SK-N-SH (cell line): ENCODE results near the gene ATP6V0C.

Experiments used
- MAX ChIP-seq: IDR thresholded peaks from 2 replicates; pipeline ENCODE4 v1.4.0; 2012; ENCODE audit warnings: low read depth
- MXI1 ChIP-seq: IDR thresholded peaks from 2 replicates; pipeline ENCODE4 v1.6.1; 2012; ENCODE audit warnings: mild to moderate bottlenecking, low read depth, low read length, improper control_type of control experiment
- POLR2AphosphoS5 ChIP-seq: IDR thresholded peaks from 2 replicates; pipeline ENCODE4 v1.6.1; 2012; ENCODE audit warnings: low read depth, low read length
- USF1 ChIP-seq: IDR thresholded peaks from 2 replicates; pipeline ENCODE4 v1.4.0; 2012; ENCODE audit warnings: low read depth, borderline replicate concordance
- ZBTB33 ChIP-seq: IDR thresholded peaks from 2 replicates; pipeline ENCODE4 v1.4.0; 2012; ENCODE audit warnings: low read depth, borderline replicate concordance
- TF ChIP-seq, protein P1 (sequence below): IDR thresholded peaks from 2 replicates; pipeline ENCODE4 v1.6.1; 2012; ENCODE audit warnings: mild to moderate bottlenecking, low read depth, low read length, moderate library complexity
- TF ChIP-seq, protein P2 (sequence below): fragments of 200-600 bp; sonication (generic); IDR thresholded peaks from 2 replicates; pipeline ENCODE4 v1.6.1; 2017; ENCODE audit warnings: antibody characterized with exemption, mild to moderate bottlenecking, moderate library complexity

DNA sequence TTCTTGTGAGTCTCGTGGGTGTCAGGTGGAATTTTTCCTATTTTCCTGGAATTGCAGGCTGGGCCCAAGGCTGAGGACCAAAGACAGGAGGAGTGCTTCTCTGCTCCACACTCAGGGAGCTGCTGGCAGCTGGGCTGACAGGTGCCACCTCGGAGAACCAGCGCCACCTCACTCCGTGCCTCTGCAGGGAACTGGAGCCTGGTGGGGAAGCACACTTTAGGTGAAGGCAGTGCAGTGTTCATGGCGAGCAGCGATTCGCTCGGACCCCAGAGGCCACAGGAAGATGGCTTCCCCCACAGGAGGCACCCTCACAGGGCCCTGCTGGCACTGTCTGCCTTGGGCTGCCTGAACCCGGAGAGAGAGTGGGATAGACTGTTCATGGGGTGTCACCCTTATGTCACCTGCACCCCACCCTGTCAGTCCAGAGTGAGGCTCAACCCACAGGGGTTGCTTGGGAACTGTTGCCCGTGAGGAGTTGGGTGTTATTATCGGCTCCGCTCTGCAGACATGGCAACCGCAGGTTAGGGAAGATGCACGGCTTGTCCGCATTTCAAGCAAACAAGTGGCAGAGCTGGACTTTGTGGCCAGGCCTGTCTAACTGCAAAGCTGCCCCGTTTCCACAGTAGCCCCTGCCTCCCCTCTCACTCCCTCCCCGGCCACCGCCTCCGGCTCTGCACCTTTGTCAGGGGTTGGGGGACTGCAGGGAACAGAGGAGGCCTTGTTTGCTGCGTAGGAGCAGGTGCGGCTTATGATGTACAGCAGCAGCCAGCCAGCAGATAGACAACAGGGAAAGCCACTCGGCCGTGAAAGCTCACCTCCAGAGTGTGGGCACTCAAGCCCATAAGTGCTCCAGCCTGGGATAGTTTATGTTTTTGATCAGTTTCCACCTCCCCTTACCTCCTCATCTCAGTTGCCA lies 23.3 kb upstream of the ATP6V0C start:
- TF ChIP-seq USF1, result no peak
- TF ChIP-seq, protein P1, sequence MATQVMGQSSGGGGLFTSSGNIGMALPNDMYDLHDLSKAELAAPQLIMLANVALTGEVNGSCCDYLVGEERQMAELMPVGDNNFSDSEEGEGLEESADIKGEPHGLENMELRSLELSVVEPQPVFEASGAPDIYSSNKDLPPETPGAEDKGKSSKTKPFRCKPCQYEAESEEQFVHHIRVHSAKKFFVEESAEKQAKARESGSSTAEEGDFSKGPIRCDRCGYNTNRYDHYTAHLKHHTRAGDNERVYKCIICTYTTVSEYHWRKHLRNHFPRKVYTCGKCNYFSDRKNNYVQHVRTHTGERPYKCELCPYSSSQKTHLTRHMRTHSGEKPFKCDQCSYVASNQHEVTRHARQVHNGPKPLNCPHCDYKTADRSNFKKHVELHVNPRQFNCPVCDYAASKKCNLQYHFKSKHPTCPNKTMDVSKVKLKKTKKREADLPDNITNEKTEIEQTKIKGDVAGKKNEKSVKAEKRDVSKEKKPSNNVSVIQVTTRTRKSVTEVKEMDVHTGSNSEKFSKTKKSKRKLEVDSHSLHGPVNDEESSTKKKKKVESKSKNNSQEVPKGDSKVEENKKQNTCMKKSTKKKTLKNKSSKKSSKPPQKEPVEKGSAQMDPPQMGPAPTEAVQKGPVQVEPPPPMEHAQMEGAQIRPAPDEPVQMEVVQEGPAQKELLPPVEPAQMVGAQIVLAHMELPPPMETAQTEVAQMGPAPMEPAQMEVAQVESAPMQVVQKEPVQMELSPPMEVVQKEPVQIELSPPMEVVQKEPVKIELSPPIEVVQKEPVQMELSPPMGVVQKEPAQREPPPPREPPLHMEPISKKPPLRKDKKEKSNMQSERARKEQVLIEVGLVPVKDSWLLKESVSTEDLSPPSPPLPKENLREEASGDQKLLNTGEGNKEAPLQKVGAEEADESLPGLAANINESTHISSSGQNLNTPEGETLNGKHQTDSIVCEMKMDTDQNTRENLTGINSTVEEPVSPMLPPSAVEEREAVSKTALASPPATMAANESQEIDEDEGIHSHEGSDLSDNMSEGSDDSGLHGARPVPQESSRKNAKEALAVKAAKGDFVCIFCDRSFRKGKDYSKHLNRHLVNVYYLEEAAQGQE, result no peak
- TF ChIP-seq, protein P2, sequence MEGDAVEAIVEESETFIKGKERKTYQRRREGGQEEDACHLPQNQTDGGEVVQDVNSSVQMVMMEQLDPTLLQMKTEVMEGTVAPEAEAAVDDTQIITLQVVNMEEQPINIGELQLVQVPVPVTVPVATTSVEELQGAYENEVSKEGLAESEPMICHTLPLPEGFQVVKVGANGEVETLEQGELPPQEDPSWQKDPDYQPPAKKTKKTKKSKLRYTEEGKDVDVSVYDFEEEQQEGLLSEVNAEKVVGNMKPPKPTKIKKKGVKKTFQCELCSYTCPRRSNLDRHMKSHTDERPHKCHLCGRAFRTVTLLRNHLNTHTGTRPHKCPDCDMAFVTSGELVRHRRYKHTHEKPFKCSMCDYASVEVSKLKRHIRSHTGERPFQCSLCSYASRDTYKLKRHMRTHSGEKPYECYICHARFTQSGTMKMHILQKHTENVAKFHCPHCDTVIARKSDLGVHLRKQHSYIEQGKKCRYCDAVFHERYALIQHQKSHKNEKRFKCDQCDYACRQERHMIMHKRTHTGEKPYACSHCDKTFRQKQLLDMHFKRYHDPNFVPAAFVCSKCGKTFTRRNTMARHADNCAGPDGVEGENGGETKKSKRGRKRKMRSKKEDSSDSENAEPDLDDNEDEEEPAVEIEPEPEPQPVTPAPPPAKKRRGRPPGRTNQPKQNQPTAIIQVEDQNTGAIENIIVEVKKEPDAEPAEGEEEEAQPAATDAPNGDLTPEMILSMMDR, result no peak
- no peak for TF ChIP-seq MXI1
- TF ChIP-seq ZBTB33, result no peak
- no peak for TF ChIP-seq POLR2AphosphoS5
- TF ChIP-seq MAX, result no peak
